ENCODE data around the gene TMEM89.

- TF ChIP-seq TAF1 (IDR thresholded peaks at IDR 0.05; ENCODE audit: borderline replicate concordance, low read depth, low read length) (no peak), POLR2A (IDR thresholded peaks at IDR 0.05; ENCODE audit: low read depth, low read length) (no peak)
Measured at GRCh38 chr3:48624767-48625166, 3.2 kb upstream of the TMEM89 start.

Data from GM12892 (cell line).